Kidney (tissue), 14 donors: ENCODE data around the gene ELOVL7. TPM values are rescaled to one million over a fixed set of nuclear protein-coding genes. Genes with fewer than 3 reads are reported as not detected.

Source experiments
- DNase-seq, 5 donors: peaks; one replicate each; pipeline ENCODE4 v3.0.0-alpha.2; 2013 to 2020
- FAIRE-seq: peaks from 2 replicates; lab custom pipeline; 2012; peaks lifted over from hg19 to GRCh38; lab: Jason Lieb, UNC
- H3K27ac ChIP-seq, 2 donors: one replicate each; pipeline ENCODE4 v1.7.0; 2013; ENCODE audit warnings: low read depth in 2 of 2, low read length in 2 of 2, inconsistent platforms in 1 of 2
- H3K27me3 ChIP-seq: one replicate; pipeline ENCODE4 v1.7.1; 2013; ENCODE audit warnings: low read length, inconsistent platforms; ENCODE audit not compliant: control insufficient read depth, insufficient read depth
- H3K36me3 ChIP-seq, 3 donors: one replicate each; pipeline versions ENCODE4 v1.7.0 to v1.7.1; 2013; ENCODE audit warnings: low read length in 3 of 3, control low read depth in 1 of 3, inconsistent platforms in 1 of 3; ENCODE audit not compliant: insufficient read depth in 3 of 3, control insufficient read depth in 2 of 3
- H3K4me1 ChIP-seq, 3 donors: one replicate each; pipeline versions ENCODE4 v1.7.0 to v1.7.1; 2013; ENCODE audit warnings: low read length in 3 of 3, inconsistent platforms in 1 of 3, low read depth in 1 of 3; ENCODE audit not compliant: control insufficient read depth in 2 of 3, insufficient read depth in 2 of 3
- H3K4me3 ChIP-seq, 3 donors: one replicate each; pipeline versions ENCODE4 v1.7.0 to v1.8.1; 2013; ENCODE audit warnings: low read length in 3 of 3, control low read depth in 1 of 3, inconsistent platforms in 1 of 3
- H3K9ac ChIP-seq, 3 donors: one replicate each; pipeline versions ENCODE4 v1.7.0 to v1.7.1; 2013; ENCODE audit warnings: low read length in 3 of 3, control low read depth in 1 of 3, inconsistent platforms in 1 of 3
- H3K9me3 ChIP-seq, 3 donors: one replicate each; pipeline versions ENCODE4 v1.7.0 to v1.7.1; 2013; ENCODE audit warnings: low read length in 3 of 3, control low read depth in 1 of 3, inconsistent platforms in 1 of 3; ENCODE audit not compliant: control insufficient read depth in 2 of 3, insufficient read depth in 1 of 3
- intact Hi-C: fragments of 100-400 bp; cut with DNase I; formaldehyde crosslinking; loops from one replicate; pipeline ENCODE4 v1.11.1; 2022
- polyA plus RNA-seq: library from polyadenylated mRNA; stranded (reverse); fragments of 350-450 nt; fragmentation: Illumina TruSeq; extraction: RNeasy Lipid Tissue Mini Kit (QIAGEN cat#74804); gene quantifications from one replicate; pipeline ENCODE4 v1.2.3, GENCODE V29; 2014; ENCODE audit warnings: low read depth, low replicate concordance; ENCODE audit not compliant: insufficient read depth
- total RNA-seq: library from RNA; stranded (reverse); fragmentation: NEBNext Ultra II Directional; extraction: Animal tissue kit (Norgen Biotek cat#: 25700); gene quantifications from one replicate; pipeline ENCODE4 v1.2.1, GENCODE V29; 2021
- TF ChIP-seq, protein P1 (sequence below): IDR thresholded peaks from 3 replicates; pipeline ENCODE4 v1.5.1; 2012; ENCODE audit warnings: mild to moderate bottlenecking, moderate library complexity, borderline replicate concordance; ENCODE audit not compliant: insufficient read depth; ENCODE audit errors: extremely low read depth
- donor health status: control.
- donor health status: control.
- donor health status: control.
- donor health status: control.
- donor health status: control.
- donor health status: DM: yes; HTN: yes; CAD: no.
- donor health status: Normal renal cell carcinoma (clear cell type).

The ELOVL7 gene
- total and polyA plus RNA-seq, 2 donors from 2014 or later = 14.6 to 22.5 TPM

DNA sequence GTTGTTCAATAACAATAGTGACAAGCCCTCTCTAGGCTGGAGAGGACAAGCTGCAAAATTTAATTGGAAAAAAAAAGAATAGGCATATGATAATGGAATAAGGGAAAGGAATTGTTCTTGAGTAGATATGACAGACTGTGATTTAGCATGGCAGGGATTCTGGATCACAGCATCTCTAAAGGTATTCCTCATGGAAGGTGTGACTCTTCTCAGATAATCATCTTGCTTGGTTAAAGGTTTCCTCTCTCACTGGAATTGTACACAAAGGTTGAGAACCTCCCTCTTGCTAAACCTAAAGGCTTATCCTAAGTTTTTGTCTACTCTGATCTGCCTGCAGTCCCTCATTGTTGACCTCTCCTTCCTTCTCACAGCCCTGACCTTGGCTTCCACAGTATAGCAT is 31.6 kb downstream of the ELOVL7 start:
- FAIRE-seq (no peak), DNase-seq (no peak)
- intact Hi-C loops = no loop called here
- Histone ChIP-seq H3K27ac (no peak overlapping the region), H3K4me3 (no peak overlapping the region), H3K9ac (no peak overlapping the region), H3K4me1 (peaks cover 0 to 18% (median 2%) of the 10 kb centered on the region in 3 donors), H3K27me3 (no peaks in the 10 kb centered on the region), H3K36me3 (no peaks in the 10 kb centered on the region), H3K9me3 (no peaks in the 10 kb centered on the region)
- TF ChIP-seq, protein P1, sequence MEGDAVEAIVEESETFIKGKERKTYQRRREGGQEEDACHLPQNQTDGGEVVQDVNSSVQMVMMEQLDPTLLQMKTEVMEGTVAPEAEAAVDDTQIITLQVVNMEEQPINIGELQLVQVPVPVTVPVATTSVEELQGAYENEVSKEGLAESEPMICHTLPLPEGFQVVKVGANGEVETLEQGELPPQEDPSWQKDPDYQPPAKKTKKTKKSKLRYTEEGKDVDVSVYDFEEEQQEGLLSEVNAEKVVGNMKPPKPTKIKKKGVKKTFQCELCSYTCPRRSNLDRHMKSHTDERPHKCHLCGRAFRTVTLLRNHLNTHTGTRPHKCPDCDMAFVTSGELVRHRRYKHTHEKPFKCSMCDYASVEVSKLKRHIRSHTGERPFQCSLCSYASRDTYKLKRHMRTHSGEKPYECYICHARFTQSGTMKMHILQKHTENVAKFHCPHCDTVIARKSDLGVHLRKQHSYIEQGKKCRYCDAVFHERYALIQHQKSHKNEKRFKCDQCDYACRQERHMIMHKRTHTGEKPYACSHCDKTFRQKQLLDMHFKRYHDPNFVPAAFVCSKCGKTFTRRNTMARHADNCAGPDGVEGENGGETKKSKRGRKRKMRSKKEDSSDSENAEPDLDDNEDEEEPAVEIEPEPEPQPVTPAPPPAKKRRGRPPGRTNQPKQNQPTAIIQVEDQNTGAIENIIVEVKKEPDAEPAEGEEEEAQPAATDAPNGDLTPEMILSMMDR = no peak

DNA sequence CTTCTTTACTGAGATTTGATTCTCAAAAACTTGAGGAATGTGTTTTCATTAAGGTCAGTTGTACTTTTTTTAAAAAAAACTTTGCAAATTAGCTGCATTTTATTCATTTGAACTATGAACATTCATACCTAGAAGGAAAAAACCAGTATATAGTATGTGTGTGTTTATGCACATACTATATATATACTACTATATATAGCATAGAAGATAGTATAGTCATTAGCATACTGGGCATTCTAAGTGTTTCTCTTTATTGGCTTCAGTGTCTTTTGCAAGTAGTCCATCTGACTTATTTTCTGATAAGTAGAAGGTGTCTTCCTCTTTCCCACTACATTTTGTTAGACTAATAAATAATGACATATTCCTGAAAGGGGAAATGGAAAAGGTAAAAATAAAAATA is 33.0 kb downstream of the ELOVL7 start:
- intact Hi-C loops = no loop called here
- Histone ChIP-seq H3K9ac (no peak overlapping the region), H3K4me1 (peaks cover 0 to 14% (median 2%) of the 10 kb centered on the region in 3 donors), H3K9me3 (no peaks in the 10 kb centered on the region), H3K4me3 (no peak overlapping the region), H3K36me3 (no peaks in the 10 kb centered on the region), H3K27me3 (no peaks in the 10 kb centered on the region), H3K27ac (no peak overlapping the region)
- DNase-seq (no peak), FAIRE-seq (no peak)
- TF ChIP-seq, protein P1 = no peak

DNA sequence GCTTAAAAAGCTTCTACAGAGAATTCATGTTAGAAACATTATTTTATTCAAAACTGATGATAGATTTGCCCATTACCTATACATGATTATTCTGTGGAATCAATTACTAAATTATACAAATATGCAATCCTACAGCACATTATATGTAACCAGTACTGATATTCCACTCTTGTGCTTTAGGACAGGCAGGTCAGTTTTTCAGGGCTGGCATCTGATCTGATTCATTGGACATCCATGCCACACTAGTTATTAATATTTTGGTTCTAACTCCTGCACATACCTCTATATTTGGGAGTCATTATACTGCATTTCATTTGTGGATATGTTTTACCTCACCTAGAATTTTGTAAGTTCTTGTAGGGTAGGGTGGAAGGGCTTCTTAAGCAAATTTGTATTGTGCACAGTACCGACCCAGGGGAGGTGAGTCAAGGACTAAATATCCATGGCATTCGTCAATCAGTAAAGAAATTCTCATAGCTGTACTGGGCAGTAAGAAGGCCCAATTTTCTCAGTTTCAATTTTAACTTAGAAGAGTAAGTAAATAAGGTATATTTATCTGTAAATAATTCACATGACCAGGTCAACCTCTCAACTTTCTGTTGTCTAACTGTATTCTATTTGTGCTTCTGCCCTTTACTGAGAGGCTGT is 33.5 kb downstream of the ELOVL7 start:
- Histone ChIP-seq H3K9ac (no peak overlapping the region), H3K27ac (no peak overlapping the region), H3K27me3 (no peaks in the 10 kb centered on the region), H3K9me3 (no peaks in the 10 kb centered on the region), H3K4me1 (peaks cover 0 to 14% (median 2%) of the 10 kb centered on the region in 3 donors), H3K4me3 (no peak overlapping the region), H3K36me3 (no peaks in the 10 kb centered on the region)
- no peak for DNase-seq
- FAIRE-seq = no peak
- intact Hi-C loops = no loop called here
- TF ChIP-seq, protein P1 = no peak
